Measurements from ENCODE around the gene DGCR2.

GRCh38 chr22:19092725-19093124 is 29.5 kb downstream of the DGCR2 start:
- TF ChIP-seq EZH2phosphoT487 (IDR thresholded peaks at IDR 0.05) (no peak), CTCF (IDR thresholded peaks at IDR 0.05) (no peak), EZH2 (IDR thresholded peaks at IDR 0.05) (no peak)
